HG03280 (cell line): ENCODE data around the gene PIK3R5.

Experiments
- ATAC-seq: cut with Tn5 transposase; IDR thresholded peaks from one replicate; pipeline ENCODE4 v1.9.1; 2021; ENCODE audit warnings: mild to moderate bottlenecking, moderate library complexity; ENCODE audit not compliant: unreplicated experiment

The PIK3R5 gene, protein sequence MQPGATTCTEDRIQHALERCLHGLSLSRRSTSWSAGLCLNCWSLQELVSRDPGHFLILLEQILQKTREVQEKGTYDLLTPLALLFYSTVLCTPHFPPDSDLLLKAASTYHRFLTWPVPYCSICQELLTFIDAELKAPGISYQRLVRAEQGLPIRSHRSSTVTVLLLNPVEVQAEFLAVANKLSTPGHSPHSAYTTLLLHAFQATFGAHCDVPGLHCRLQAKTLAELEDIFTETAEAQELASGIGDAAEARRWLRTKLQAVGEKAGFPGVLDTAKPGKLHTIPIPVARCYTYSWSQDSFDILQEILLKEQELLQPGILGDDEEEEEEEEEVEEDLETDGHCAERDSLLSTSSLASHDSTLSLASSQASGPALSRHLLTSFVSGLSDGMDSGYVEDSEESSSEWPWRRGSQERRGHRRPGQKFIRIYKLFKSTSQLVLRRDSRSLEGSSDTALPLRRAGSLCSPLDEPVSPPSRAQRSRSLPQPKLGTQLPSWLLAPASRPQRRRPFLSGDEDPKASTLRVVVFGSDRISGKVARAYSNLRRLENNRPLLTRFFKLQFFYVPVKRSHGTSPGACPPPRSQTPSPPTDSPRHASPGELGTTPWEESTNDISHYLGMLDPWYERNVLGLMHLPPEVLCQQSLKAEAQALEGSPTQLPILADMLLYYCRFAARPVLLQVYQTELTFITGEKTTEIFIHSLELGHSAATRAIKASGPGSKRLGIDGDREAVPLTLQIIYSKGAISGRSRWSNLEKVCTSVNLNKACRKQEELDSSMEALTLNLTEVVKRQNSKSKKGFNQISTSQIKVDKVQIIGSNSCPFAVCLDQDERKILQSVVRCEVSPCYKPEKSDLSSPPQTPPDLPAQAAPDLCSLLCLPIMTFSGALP

DNA sequence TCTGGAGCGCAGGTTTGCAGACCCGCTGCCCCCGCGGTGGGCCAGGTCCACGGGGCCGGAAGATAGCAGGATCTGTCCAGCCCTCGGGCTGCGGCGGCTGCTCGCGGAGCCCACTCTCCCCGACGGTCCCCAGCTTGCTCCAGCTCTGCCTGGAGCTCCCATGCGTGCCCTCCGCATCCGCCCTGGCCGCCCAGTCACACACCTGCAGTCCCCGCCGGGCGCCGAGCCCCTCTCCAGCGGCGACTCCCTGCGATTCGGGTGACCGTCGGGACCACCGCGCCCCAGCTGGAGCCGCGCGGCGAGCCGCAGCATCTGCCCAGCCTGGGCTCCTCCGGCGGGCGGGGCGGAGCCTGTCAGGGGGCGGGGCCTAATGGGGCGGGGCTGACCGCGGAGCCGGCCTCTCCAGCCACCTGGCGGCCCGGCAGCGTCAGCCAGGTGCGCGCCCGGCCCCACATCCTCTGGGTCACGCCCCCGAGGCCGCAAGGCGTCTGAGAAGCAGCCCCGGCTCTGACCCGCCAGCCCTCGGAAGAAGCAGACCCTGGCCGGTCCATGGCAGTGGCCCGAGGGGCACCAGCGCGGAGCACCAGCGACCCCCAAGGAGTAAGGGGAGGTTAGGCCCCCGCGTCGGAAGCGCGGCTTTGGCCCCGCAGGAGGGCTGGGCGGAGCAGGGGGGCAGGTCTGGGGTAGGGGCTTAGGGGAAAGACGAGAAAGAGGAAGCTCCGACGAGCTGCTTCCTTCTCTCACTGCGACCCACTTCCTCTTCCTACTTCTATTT lies at the start of gene PIK3R5:
PIK3R5 (minus strand) TSS at position 314 of the 775 bp plus-strand sequence. CDS start 54,213 bp downstream, outside the sequence.
- peak; percentile 77 for ATAC-seq

- ATAC-seq: no peak
These were observed 45.5 kb upstream of the PIK3R5 start for GRCh38 chr17:9011001-9011400.

DNA sequence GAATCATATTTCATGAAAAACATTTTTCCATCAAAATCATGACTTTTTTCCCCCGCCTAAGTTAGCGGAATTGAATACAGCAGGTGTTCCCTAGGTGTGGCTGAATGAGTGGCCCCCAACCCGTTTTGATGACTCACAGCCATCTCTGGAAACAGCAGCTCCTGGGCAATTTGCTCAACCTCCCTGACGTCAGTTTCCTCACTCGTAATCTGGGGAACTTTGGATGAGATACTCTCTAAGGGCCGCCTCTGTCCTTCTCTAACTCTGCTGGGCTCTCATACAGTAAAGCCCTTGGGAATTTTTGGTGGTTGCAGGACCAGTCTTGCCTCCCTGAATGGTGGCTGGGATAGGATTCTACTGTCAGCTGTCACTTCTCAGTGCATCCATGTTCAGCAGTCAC lies 44.2 kb upstream of the PIK3R5 start:
- ATAC-seq: no peak

GRCh38 chr17:9009096-9009495 lies 43.6 kb upstream of the PIK3R5 start:
- no peak for ATAC-seq

DNA sequence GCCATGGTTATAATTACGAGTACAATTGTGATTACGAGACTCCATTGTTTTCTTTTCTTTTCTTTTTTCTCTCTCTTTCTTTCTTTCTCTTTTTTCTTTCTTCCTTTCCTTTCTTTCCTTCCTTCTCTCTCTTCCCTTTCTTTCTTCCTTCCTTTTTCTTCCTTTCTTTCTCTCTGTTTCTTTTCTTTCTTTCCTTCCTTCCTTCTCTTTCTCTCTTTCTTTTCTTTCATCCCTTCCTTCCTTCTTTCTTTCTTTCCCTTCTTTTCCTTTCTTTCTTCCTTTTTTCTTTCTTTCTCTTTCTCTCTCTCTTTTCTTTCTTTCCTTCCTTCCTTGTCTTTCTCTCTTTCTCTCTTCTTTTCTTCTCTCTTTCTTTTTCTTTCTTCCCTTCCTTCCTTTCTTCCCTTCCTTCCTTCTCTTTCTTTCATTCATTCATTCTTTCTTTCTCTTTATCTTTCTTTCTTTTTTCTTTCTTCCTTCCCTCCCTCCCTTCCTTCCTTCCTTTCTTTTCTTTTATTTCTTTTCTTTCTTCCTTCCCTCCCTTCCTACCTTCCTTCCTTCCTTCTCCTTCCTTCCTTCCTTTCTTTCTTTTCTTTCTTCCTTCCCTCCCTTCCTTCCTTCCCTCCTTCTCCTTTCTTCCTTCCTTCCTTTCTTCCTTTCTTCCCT lies 41.7 kb upstream of the PIK3R5 start:
- no peak for ATAC-seq

GRCh38 chr17:9006175-9006767 lies 40.8 kb upstream of the PIK3R5 start:
- no peak for ATAC-seq

DNA sequence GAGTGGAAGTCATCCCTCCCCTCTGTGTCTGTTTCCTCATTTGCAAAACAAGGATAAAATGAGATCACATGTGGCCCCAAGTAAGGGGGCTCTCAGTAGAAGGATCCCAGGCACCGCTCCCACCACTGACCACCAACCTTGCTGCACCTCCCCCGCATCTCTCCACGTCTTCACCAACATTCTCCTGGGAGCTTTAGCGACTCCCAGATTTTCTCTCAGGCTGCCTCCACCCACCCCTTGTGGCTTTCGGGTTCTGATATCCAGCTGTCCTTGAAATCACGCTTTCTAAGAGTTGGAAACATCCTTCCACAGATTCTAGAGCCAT lies 39.4 kb upstream of the PIK3R5 start:
- no peak for ATAC-seq

- ATAC-seq: no peak
These were observed 38.8 kb upstream of the PIK3R5 start for GRCh38 chr17:9004132-9004960.

DNA sequence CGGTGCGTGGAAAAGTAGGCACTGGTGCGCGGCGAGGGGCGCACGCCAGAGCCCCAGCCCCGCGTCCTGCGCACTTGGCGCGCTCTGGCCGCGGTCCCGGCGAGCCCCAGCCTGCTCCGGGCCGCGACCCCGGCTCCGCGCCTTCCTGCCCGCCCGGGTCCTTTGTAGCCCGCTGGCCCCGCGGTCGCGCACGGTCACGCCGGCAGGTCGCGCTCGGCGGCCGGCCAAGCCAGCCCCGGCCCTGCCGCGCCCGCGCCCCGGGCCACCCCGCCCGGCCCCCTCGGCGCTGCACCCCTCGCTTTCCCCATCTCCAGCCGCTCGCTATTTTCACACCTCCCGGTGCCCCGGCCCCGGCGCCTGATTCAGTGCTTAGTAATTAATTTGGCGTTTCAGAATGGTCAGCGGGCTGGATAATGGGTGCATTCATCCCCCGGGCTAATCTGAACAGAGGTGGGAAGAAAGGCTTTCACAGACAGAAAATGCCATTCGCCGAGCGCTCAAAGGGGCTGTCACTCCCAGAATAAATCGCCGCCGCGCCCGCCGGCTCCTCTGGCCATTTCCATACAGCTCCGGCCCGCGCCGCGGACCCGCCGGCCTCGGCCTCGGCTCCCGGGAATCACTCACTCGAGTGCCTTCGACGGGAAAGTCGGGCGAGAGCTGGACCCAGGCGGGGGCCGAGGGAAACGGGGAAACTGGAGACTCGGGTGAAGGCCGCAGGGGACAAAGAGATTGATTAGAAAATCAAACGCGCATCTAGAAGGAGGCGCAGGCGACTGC lies 38.0 kb upstream of the PIK3R5 start:
- ATAC-seq: no peak

GRCh38 chr17:9002606-9003354 lies 37.3 kb upstream of the PIK3R5 start:
- no peak for ATAC-seq

DNA sequence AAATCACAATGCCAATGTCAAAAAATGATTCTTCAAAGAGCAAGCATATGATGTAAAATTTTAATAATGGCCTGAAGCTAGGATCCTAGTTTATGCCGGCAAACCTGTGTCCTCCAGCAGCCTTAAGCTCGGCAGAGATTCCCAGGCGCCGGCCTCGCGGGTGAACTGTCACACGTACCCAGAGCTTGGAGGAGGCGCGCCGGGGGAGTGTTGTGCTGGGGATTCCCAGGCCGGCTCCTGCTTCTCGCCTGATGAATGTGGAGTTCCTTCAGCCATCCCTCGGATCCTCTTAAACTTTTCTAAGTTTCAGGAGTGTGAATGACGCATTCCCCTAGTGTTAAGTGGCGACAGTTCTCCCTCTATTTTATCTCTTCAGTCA lies 36.7 kb upstream of the PIK3R5 start:
- ATAC-seq: no peak

DNA sequence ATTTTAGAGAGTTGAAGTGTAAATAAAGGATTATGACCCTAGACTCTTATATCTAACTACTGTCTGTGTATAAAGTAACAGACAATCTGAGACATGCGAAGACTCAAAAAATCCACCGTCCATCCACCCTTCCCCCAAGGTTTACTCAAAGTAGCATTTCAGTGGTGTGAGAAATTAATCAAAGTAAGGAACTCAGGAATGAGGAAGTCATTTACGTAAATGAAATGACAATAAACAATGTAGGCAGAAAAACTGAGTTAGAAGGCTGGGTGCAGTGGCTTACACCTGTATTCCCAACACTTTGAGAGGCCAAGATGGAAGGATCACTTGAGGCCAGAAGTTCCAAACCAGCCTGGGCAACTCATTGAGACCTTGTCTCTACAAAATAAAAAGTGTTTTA lies 36.1 kb upstream of the PIK3R5 start:
- no peak for ATAC-seq

DNA sequence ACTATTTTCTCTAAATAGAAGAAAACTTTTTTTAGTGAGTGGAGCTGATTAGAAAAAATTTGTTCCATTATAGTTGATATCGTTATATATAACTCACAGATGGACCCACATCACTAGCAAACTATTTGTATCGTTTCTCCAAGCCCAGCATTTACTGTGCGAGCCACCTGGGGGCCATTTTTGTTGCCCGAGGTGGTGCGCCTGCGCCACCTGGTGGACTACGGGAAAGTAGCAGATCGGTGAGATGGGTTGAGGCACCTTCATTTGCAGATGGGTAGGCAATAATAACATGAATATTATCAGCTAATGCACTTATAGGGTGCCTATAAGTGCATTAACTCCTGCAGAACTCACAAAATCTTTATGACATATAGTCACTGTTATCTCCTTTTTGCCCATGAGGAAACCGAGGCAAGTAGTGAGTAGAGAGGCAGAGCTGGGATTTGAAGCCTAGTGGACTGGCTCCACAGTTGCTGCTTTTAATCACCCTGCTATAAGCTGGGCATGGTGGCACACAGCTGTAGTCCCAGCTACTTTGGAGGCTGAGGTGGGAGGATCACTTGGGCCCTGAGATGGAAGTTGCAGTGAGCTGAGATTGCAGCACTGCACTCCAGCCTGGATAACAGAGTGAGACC lies 32.6 kb upstream of the PIK3R5 start:
- ATAC-seq: no peak

DNA sequence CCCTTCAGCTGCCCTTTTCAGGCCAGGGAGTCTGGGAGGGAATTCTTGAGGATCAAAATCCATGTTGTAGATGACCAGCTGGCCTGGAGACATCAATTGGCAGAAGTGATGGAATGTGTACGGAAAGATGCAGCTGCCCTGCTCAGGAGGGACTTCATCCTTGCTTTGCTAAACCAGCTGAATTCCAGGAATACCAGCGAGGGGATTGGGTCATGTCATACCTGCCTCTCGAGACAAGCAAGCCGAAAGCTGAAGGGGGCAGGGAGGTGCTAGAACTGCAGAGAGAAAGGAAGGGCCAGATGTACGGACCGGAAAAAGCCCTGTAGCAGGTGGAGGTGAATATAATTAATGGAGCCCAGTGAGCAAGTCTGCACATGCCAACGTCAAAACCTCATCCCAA lies 30.2 kb upstream of the PIK3R5 start:
- ATAC-seq: no peak

GRCh38 chr17:8994319-8994718 lies 28.8 kb upstream of the PIK3R5 start:
- no peak for ATAC-seq

GRCh38 chr17:8991514-8992285 lies 26.2 kb upstream of the PIK3R5 start:
- no peak for ATAC-seq
